Measurements from ENCODE around the gene MSANTD3.

- TF ChIP-seq CTCF (conservative IDR thresholded peaks at IDR 0.05; ENCODE audit: low read depth, low read length) (no peak), EZH2 (IDR thresholded peaks at IDR 0.05; ENCODE audit: low read length, unreplicated experiment) (no peak), EZH2phosphoT487 (IDR thresholded peaks at IDR 0.05; ENCODE audit: borderline replicate concordance, low read length) (no peak)
Measured at GRCh38 chr9:100466171-100466828, 39.4 kb downstream of the MSANTD3 start.
